Duodenal mucosa (tissue), 2 donors: ENCODE measurements around the gene IFNK.

Experiments used
- H3K27ac ChIP-seq: one replicate; pipeline ENCODE4 v1.7.0; 2013; ENCODE audit warnings: low read depth, low read length
- H3K27me3 ChIP-seq, 2 donors: one replicate each; pipeline ENCODE4 v1.7.0; 2013; ENCODE audit warnings: low read length in 2 of 2, control low read depth in 1 of 2; ENCODE audit not compliant: insufficient read depth in 2 of 2, control insufficient read depth in 1 of 2
- H3K36me3 ChIP-seq, 2 donors: one replicate each; pipeline ENCODE4 v1.7.0; 2013; ENCODE audit warnings: low read length in 2 of 2, control low read depth in 1 of 2; ENCODE audit not compliant: insufficient read depth in 2 of 2, control insufficient read depth in 1 of 2
- H3K4me1 ChIP-seq, 2 donors: one replicate each; pipeline ENCODE4 v1.7.0; 2013; ENCODE audit warnings: low read length in 2 of 2, control low read depth in 1 of 2; ENCODE audit not compliant: insufficient read depth in 2 of 2, control insufficient read depth in 1 of 2
- H3K4me3 ChIP-seq, 2 donors: one replicate each; pipeline ENCODE4 v1.7.0; 2013; ENCODE audit warnings: low read length in 2 of 2, low read depth in 1 of 2
- H3K9ac ChIP-seq, 2 donors: one replicate each; pipeline ENCODE4 v1.7.0; 2013; ENCODE audit warnings: low read length in 2 of 2, low read depth in 1 of 2
- H3K9me3 ChIP-seq, 2 donors: one replicate each; pipeline ENCODE4 v1.7.0; 2013; ENCODE audit warnings: low read length in 2 of 2, control low read depth in 1 of 2; ENCODE audit not compliant: control insufficient read depth in 1 of 2

IFNK gene

DNA sequence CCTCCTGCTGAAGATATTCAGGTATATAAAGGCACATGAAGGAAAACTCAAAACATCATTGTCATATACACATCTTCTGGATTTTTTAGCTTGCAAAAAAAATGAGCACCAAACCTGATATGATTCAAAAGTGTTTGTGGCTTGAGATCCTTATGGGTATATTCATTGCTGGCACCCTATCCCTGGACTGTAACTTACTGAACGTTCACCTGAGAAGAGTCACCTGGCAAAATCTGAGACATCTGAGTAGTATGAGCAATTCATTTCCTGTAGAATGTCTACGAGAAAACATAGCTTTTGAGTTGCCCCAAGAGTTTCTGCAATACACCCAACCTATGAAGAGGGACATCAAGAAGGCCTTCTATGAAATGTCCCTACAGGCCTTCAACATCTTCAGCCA is at the start of gene IFNK:
Gene IFNK, plus strand, starts transcription at position 55 of the 400 bp plus-strand sequence. Its CDS starts 47 bp downstream, at position 102.
- no peaks in the 10 kb centered on the region for H3K36me3 ChIP-seq
- no peak within 1 kb of the TSS for H3K4me3 ChIP-seq
- no peaks in the 10 kb centered on the region for H3K27me3 ChIP-seq
- peaks cover 8 to 14% of the 10 kb centered on the region in 2 donors for H3K4me1 ChIP-seq
- H3K27ac ChIP-seq: no peak within 1 kb of the TSS
- H3K9me3 ChIP-seq: no peaks in the 10 kb centered on the region
- H3K9ac ChIP-seq: no peak within 1 kb of the TSS

DNA sequence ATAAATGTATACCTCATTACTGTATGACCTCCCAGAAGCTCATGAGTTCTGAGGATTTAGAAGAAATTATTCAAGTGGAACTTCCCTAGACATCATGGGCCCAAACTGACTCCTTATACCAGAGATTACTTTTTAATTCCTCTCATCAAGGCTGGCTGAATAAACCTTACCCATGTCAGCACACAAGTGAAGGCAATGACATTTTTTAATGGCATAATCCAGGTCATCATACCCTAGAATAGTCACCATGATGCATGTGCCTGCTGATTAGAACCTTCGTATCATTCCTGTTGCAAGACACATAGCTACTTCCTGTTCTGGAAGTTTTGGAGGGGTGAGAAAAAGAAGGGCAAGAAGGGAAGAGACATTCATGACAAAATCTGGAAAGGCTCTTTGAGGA is 49.8 kb upstream of the IFNK start:
- no peak overlapping the region for H3K27ac ChIP-seq

GRCh38 chr9:27475057-27475595 is 49.0 kb upstream of the IFNK start:
- peaks cover 25 to 35% of the 10 kb centered on the region in 2 donors for H3K4me1 ChIP-seq
- peaks cover 0 to 4% of the 10 kb centered on the region in 2 donors for H3K36me3 ChIP-seq
- peaks cover 4 to 8% of the 10 kb centered on the region in 2 donors for H3K9me3 ChIP-seq
- no peaks in the 10 kb centered on the region for H3K27me3 ChIP-seq
- no peak overlapping the region for H3K9ac ChIP-seq
- no peak overlapping the region for H3K27ac ChIP-seq
- H3K4me3 ChIP-seq: no peak overlapping the region

More for the DNA sequence above, 49.8 kb upstream of the IFNK start:
- no peak overlapping the region for H3K4me3 ChIP-seq
- H3K9ac ChIP-seq: no peak overlapping the region
- no peaks in the 10 kb centered on the region for H3K27me3 ChIP-seq
- peaks cover 0 to 4% of the 10 kb centered on the region in 2 donors for H3K36me3 ChIP-seq
- H3K9me3 ChIP-seq: peaks cover 4 to 8% of the 10 kb centered on the region in 2 donors
- peaks cover 34 to 38% of the 10 kb centered on the region in 2 donors for H3K4me1 ChIP-seq

DNA sequence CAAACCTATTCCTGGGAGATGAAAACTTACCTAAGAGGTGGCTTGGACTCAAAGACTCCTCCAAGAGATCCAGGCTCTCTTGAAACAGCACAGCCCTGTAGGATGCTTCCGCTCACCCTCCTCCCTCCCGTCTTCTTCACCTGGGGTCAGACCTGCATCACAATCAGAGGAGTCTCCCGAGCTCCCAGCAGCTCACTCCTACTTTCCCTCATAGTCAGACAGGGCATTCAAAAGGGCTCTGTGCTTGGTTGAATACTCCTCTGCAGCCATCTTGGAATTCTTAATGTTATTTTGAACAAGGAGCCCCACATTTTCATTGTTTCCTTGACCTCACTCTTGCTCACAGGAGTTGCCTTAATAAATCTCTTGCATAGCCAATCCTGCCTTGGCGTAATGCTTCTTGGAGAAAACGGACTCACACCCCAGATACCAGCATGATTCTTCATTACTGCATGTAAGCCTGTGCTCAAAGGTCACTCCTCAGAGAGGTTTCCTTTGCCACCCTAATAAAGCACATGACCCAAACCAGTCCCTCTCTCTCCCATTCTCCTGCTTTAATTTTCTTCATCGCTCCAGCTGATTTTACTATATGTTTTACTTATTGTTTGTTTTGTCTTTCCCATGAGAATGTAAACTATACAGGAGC is 47.1 kb upstream of the IFNK start:
- Histone ChIP-seq H3K27ac (no peak overlapping the region), H3K27me3 (no peaks in the 10 kb centered on the region), H3K9ac (no peak overlapping the region), H3K4me3 (no peak overlapping the region), H3K36me3 (peaks cover 0 to 3% of the 10 kb centered on the region in 2 donors), H3K4me1 (peaks cover 18 to 25% of the 10 kb centered on the region in 2 donors), H3K9me3 (peaks cover 4 to 8% of the 10 kb centered on the region in 2 donors)

GRCh38 chr9:27478322-27478721 is 45.8 kb upstream of the IFNK start:
- Histone ChIP-seq H3K4me1 (peaks cover 12 to 18% of the 10 kb centered on the region in 2 donors), H3K9me3 (peaks cover 4 to 8% of the 10 kb centered on the region in 2 donors), H3K4me3 (no peak overlapping the region), H3K27ac (no peak overlapping the region), H3K27me3 (no peaks in the 10 kb centered on the region), H3K36me3 (peaks cover 0 to 3% of the 10 kb centered on the region in 2 donors), H3K9ac (no peak overlapping the region)

GRCh38 chr9:27482709-27483108 is 41.4 kb upstream of the IFNK start:
- Histone ChIP-seq H3K36me3 (peaks cover 0 to 3% of the 10 kb centered on the region in 2 donors), H3K9ac (no peak overlapping the region), H3K9me3 (peaks cover 4 to 8% of the 10 kb centered on the region in 2 donors), H3K4me3 (no peak overlapping the region), H3K4me1 (peaks cover under 1 to 6% of the 10 kb centered on the region in 2 donors), H3K27ac (no peak overlapping the region), H3K27me3 (no peaks in the 10 kb centered on the region)

- Histone ChIP-seq H3K4me1 (peaks cover 0 to 10% of the 10 kb centered on the region in 2 donors), H3K27ac (no peak overlapping the region), H3K9ac (no peak overlapping the region), H3K36me3 (peaks cover 0 to 3% of the 10 kb centered on the region in 2 donors), H3K27me3 (no peaks in the 10 kb centered on the region), H3K4me3 (no peak overlapping the region), H3K9me3 (peaks cover 4 to 5% of the 10 kb centered on the region in 2 donors)
Measured at GRCh38 chr9:27483576-27483975, 40.5 kb upstream of the IFNK start.

DNA sequence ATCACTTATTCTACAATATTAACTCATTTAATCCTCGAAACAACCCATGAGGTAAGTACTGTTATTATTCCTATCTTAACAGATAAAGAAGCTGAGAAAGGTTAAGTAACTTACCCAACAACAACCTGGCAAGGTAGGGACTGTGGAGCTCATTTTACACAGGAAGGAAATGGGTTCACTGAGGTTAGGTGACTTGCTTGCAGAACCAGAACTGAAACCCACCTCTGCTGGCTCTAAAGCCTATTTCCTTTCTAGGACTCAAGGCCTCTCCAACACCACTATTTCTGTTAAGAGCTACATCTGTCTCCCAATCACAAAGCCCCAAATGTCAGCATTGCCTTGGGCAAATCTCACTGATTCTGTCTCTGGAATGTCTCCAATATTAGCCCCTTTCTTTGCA is 38.9 kb upstream of the IFNK start:
- Histone ChIP-seq H3K4me3 (no peak overlapping the region), H3K4me1 (peaks cover 0 to 13% of the 10 kb centered on the region in 2 donors)

DNA sequence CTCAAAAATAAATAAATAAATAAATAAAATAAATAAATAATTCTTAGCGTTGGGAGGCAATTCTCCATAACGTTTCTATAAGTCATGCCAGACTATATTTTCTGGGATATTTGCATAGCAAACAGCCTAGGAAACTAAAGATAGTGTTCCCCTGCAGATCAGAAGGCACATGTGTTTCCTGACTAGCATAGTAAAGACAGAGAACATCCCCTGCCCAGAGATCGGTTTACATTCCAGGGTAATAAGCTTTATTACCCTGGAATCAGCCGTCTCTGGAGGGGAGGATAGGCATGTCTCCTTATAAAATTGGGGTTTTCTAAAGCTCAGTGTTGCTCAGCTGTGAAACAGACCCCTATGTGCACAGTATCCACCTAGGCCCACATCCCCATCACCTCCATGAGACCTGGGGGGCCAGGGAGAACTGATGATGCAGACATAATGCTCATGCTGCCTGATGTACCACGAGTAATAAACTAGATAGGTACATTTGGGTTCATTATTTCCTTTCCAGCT is 36.9 kb upstream of the IFNK start:
- Histone ChIP-seq H3K27ac (no peak overlapping the region), H3K36me3 (no peaks in the 10 kb centered on the region), H3K9ac (no peak overlapping the region), H3K4me3 (no peak overlapping the region), H3K9me3 (no peaks in the 10 kb centered on the region), H3K4me1 (peaks cover 0 to 13% of the 10 kb centered on the region in 2 donors), H3K27me3 (no peaks in the 10 kb centered on the region)

More for the DNA sequence above, 38.9 kb upstream of the IFNK start:
- Histone ChIP-seq H3K36me3 (peaks cover 0 to 3% of the 10 kb centered on the region in 2 donors), H3K27me3 (no peaks in the 10 kb centered on the region), H3K27ac (no peak overlapping the region), H3K9me3 (no peaks in the 10 kb centered on the region), H3K9ac (no peak overlapping the region)

- H3K27ac ChIP-seq: no peak overlapping the region
- H3K9ac ChIP-seq: no peak overlapping the region
- H3K36me3 ChIP-seq: no peaks in the 10 kb centered on the region
- no peak overlapping the region for H3K4me3 ChIP-seq
- H3K27me3 ChIP-seq: no peaks in the 10 kb centered on the region
- no peaks in the 10 kb centered on the region for H3K9me3 ChIP-seq
- peaks cover 0 to 13% of the 10 kb centered on the region in 2 donors for H3K4me1 ChIP-seq
Measured at GRCh38 chr9:27487927-27488326, 36.2 kb upstream of the IFNK start.
